Activated CD8-positive, alpha-beta T cell treated with anti-CD3 and anti-CD28 coated beads for 36 hours (primary cell): ENCODE measurements around the gene SLC44A1. TPM values are rescaled to one million over a fixed set of nuclear protein-coding genes. Genes with fewer than 3 reads are reported as not detected.
"Not testable (repeated sequence)": the region's sequence is repeated elsewhere in the genome, so short reads cannot be mapped to it uniquely, and the experiment has no call there.

Experiments used
- ATAC-seq: fragments of 200-7000 bp; cut with Tn5 transposase; one replicate; pipeline ENCODE4 v1.10.0; 2021; ENCODE audit warnings: mild to moderate bottlenecking, moderate library complexity
- CTCF ChIA-PET: fragments of 350-600 bp; sonication (Branson Sonifier 250); formaldehyde crosslinking; loops from one replicate; lab custom pipeline; 2021; ENCODE audit warnings: antibody characterized with exemption; lab: Charles Lee
- POLR2A ChIA-PET: fragments of 350-600 bp; sonication (Branson Sonifier 250); formaldehyde crosslinking; loops from one replicate; lab custom pipeline; 2021; ENCODE audit warnings: antibody characterized with exemption; lab: Charles Lee
- DNase-seq: peaks from one replicate; pipeline ENCODE4 v3.0.0-alpha.2; 2020
- H3K27ac Mint-ChIP-seq: one replicate; pipeline ENCODE4 v1.8.0; 2021; ENCODE audit warnings: mild to moderate bottlenecking, mixed read lengths
- H3K27me3 Mint-ChIP-seq: one replicate; pipeline ENCODE4 v1.8.0; 2021; ENCODE audit warnings: mixed read lengths
- H3K36me3 Mint-ChIP-seq: one replicate; pipeline ENCODE4 v1.8.0; 2021; ENCODE audit warnings: low read depth, mixed read lengths
- H3K4me1 Mint-ChIP-seq: one replicate; pipeline ENCODE4 v1.8.0; 2021; ENCODE audit warnings: low read depth, mixed read lengths
- H3K4me3 Mint-ChIP-seq: one replicate; pipeline ENCODE4 v1.8.0; 2021; ENCODE audit warnings: mild to moderate bottlenecking, moderate library complexity, mixed read lengths
- H3K9me3 Mint-ChIP-seq: one replicate; pipeline ENCODE4 v1.8.0; 2021; ENCODE audit warnings: mixed read lengths
- intact Hi-C: fragments of 100-400 bp; cut with micrococcal nuclease; formaldehyde crosslinking; loops from one replicate; pipeline ENCODE4 v1.10.0; 2022
- total RNA-seq, 2 experiments: library from RNA; stranded (reverse); gene quantifications; one replicate each; pipeline ENCODE4 v1.2.3, GENCODE V29; 2021
- TF ChIP-seq, protein P1 (sequence below): fragments of 200-600 bp; IDR thresholded peaks from one replicate; pipeline ENCODE4 v1.8.0; 2022; ENCODE audit warnings: antibody characterized with exemption, mild to moderate bottlenecking

The SLC44A1 gene
- total RNA-seq, 2 experiments from 2014 or later: 7.2 to 8.3 TPM

GRCh38 chr9:105259731-105260612, 15.5 kb downstream of the SLC44A1 start:
- Mint-ChIP-seq H3K4me3 (no peak overlapping the region), H3K9me3 (no peaks in the 10 kb centered on the region), H3K36me3 (no peaks in the 10 kb centered on the region), H3K4me1 (peaks cover 13% of the 10 kb centered on the region), H3K27ac (no peak overlapping the region), H3K27me3 (no peaks in the 10 kb centered on the region)
- no peak for ATAC-seq
- TF ChIP-seq, protein P1, sequence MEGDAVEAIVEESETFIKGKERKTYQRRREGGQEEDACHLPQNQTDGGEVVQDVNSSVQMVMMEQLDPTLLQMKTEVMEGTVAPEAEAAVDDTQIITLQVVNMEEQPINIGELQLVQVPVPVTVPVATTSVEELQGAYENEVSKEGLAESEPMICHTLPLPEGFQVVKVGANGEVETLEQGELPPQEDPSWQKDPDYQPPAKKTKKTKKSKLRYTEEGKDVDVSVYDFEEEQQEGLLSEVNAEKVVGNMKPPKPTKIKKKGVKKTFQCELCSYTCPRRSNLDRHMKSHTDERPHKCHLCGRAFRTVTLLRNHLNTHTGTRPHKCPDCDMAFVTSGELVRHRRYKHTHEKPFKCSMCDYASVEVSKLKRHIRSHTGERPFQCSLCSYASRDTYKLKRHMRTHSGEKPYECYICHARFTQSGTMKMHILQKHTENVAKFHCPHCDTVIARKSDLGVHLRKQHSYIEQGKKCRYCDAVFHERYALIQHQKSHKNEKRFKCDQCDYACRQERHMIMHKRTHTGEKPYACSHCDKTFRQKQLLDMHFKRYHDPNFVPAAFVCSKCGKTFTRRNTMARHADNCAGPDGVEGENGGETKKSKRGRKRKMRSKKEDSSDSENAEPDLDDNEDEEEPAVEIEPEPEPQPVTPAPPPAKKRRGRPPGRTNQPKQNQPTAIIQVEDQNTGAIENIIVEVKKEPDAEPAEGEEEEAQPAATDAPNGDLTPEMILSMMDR: no peak
- ChIA-PET CTCF (no interaction called here), POLR2A (interaction anchor here (2.3 kb wide), 1 partner anchor 16 kb away, joined by 7 read pairs; the partner anchor contains the start of gene SLC44A1)
- DNase-seq: no peak
- intact Hi-C loops: no loop called here

- DNase-seq: no peak
- Mint-ChIP-seq H3K27me3 (no peaks in the 10 kb centered on the region), H3K4me3 (no peak overlapping the region), H3K9me3 (no peaks in the 10 kb centered on the region), H3K27ac (no peak overlapping the region), H3K36me3 (no peaks in the 10 kb centered on the region), H3K4me1 (peaks cover 13% of the 10 kb centered on the region)
- no peak for ATAC-seq
- TF ChIP-seq, protein P1: no peak
- POLR2A ChIA-PET: interaction anchor here (1.0 to 2.3 kb wide), 2 partner anchors 18 to 74 kb away, joined by 3 to 7 read pairs; partner anchors contain the start of gene SLC44A1
- intact Hi-C loops: no loop called here
- CTCF ChIA-PET: no interaction called here
These were observed 18.0 kb downstream of the SLC44A1 start for GRCh38 chr9:105262497-105262896.

DNA sequence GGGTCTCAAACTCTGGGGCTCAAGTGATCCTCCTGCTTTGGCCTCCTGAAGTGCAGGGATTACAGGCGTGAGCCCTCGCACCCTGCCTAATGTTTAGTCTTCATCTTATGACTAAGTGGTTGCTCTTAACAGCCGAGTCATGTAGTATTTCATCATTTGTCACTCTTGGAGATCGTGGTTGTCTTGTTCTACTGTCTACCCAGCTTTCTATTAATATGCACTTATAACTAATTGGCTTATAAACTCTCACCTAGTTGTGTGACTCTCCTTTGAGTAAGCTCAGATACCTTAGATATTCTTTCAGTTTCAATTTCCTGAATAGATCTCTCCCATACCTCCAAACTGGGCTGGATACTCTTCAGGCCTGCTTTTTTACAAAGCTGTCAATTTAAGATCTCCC, 19.9 kb downstream of the SLC44A1 start:
- intact Hi-C loops: no loop called here
- H3K36me3 Mint-ChIP-seq: no peaks in the 10 kb centered on the region
- no peaks in the 10 kb centered on the region for H3K27me3 Mint-ChIP-seq
- no peak for DNase-seq
- peak; percentile 55 for ATAC-seq
- TF ChIP-seq, protein P1: no peak
- no peak overlapping the region for H3K27ac Mint-ChIP-seq
- no peak overlapping the region for H3K4me3 Mint-ChIP-seq
- POLR2A ChIA-PET: no interaction called here
- peaks cover 11% of the 10 kb centered on the region for H3K4me1 Mint-ChIP-seq
- CTCF ChIA-PET: no interaction called here
- H3K9me3 Mint-ChIP-seq: no peaks in the 10 kb centered on the region

GRCh38 chr9:105268254-105268653, 23.8 kb downstream of the SLC44A1 start:
- H3K4me1 Mint-ChIP-seq, H3K4me3 Mint-ChIP-seq, H3K9me3 Mint-ChIP-seq, ATAC-seq, H3K27ac Mint-ChIP-seq, intact Hi-C loops, CTCF ChIA-PET, POLR2A ChIA-PET, DNase-seq, H3K36me3 Mint-ChIP-seq, H3K27me3 Mint-ChIP-seq: not testable (repeated sequence)

DNA sequence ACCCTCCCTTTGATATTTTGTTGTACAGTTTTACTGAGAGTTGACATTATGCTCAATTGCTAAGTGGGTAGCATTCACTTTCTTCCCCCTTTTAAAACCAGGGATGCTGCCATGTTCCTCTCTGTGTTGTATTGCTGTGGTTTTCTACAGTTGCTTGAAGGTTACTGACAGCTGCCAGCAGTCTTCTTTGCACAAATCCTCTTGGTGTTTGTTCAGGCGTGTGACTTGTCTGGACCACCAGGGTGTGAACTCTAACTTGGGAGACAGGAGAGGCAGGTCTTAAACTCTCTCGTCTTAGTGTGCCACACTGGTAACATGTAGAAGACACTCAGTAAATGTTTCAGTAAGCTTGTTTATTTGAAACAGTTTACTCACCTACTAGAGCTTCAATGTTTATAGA, 25.1 kb downstream of the SLC44A1 start:
- Mint-ChIP-seq H3K9me3 (no peaks in the 10 kb centered on the region), H3K4me1 (peaks cover under 1% of the 10 kb centered on the region), H3K27ac (no peak overlapping the region), H3K27me3 (no peaks in the 10 kb centered on the region), H3K36me3 (no peaks in the 10 kb centered on the region), H3K4me3 (no peak overlapping the region)
- CTCF ChIA-PET: no interaction called here
- ATAC-seq: no peak
- TF ChIP-seq, protein P1: no peak
- DNase-seq: no peak
- intact Hi-C loops: no loop called here
- POLR2A ChIA-PET: no interaction called here
